MM.1S (cell line): Measurements from ENCODE around the gene CCR2.

Experiments used
- DNase-seq: peaks from one replicate; pipeline ENCODE4 v3.0.0-alpha.2; 2015
- H2AFZ ChIP-seq: fragments of 300-600 bp; sonication (generic); 2 replicates; pipeline ENCODE4 v1.6.0; 2016; ENCODE audit warnings: antibody characterized with exemption, low read length
- H3F3A ChIP-seq: fragments of 300-600 bp; sonication (generic); 2 replicates; pipeline ENCODE4 v1.6.1; 2016; ENCODE audit warnings: mild to moderate bottlenecking, antibody characterized with exemption, low read length, moderate library complexity, mixed read lengths; ENCODE audit not compliant: insufficient read depth
- H3K27ac ChIP-seq: fragments of 300-600 bp; sonication (generic); 2 replicates; pipeline ENCODE4 v1.5.1; 2016; ENCODE audit warnings: mild to moderate bottlenecking, low read length
- H3K27me3 ChIP-seq: fragments of 300-600 bp; sonication (generic); replicated peaks from 2 replicates; pipeline ENCODE4 v1.6.0; 2016; ENCODE audit warnings: low read length; ENCODE audit not compliant: insufficient read depth
- H3K36me3 ChIP-seq: fragments of 300-600 bp; sonication (generic); replicated peaks from 2 replicates; pipeline ENCODE4 v1.6.1; 2016; ENCODE audit warnings: mild to moderate bottlenecking, low read length, mixed read lengths; ENCODE audit not compliant: insufficient read depth
- H3K4me1 ChIP-seq: fragments of 300-600 bp; sonication (generic); 2 replicates; pipeline ENCODE4 v1.6.1; 2016; ENCODE audit warnings: low read length, mixed read lengths
- H3K4me2 ChIP-seq: fragments of 300-600 bp; sonication (generic); 2 replicates; pipeline ENCODE4 v1.6.0; 2016; ENCODE audit warnings: low read depth, low read length
- H3K4me3 ChIP-seq: fragments of 300-600 bp; sonication (generic); 2 replicates; pipeline ENCODE4 v1.5.1; 2016; ENCODE audit warnings: low read length, mixed read lengths
- H3K79me2 ChIP-seq: fragments of 300-600 bp; sonication (generic); 2 replicates; pipeline ENCODE4 v1.6.1; 2016; ENCODE audit warnings: mixed run types, low read length, mixed read lengths
- H3K9ac ChIP-seq: fragments of 300-600 bp; sonication (generic); 2 replicates; pipeline ENCODE4 v1.6.1; 2016; ENCODE audit warnings: low read length, mixed read lengths
- H3K9me2 ChIP-seq: fragments of 300-600 bp; sonication (generic); replicated peaks from 2 replicates; pipeline ENCODE4 v1.6.1; 2016; ENCODE audit warnings: mild to moderate bottlenecking, low read length, mixed read lengths; ENCODE audit not compliant: insufficient read depth
- H3K9me3 ChIP-seq: fragments of 300-600 bp; sonication (generic); replicated peaks from 2 replicates; pipeline ENCODE4 v1.6.1; 2016; ENCODE audit warnings: mild to moderate bottlenecking, low read length, mixed read lengths; ENCODE audit not compliant: insufficient read depth
- H4K20me1 ChIP-seq: fragments of 300-600 bp; sonication (generic); 2 replicates; pipeline ENCODE4 v1.6.1; 2016; ENCODE audit warnings: mild to moderate bottlenecking, low read length, moderate library complexity, mixed read lengths; ENCODE audit not compliant: insufficient read depth
- EZH2 ChIP-seq: fragments of 300-600 bp; sonication (generic); optimal IDR thresholded peaks from 2 replicates; pipeline ENCODE3; 2017; ENCODE audit warnings: low read depth, mild to moderate bottlenecking, antibody characterized with exemption, low read length, mixed read lengths
- EZH2phosphoT487 ChIP-seq: fragments of 300-600 bp; sonication (generic); IDR thresholded peaks from 2 replicates; pipeline ENCODE4 v1.6.1; 2018; ENCODE audit warnings: antibody characterized with exemption, low read length
- TF ChIP-seq, protein P1 (sequence below): fragments of 300-600 bp; sonication (generic); IDR thresholded peaks from 2 replicates; pipeline ENCODE4 v1.5.1; 2016; ENCODE audit warnings: antibody characterized with exemption, low read length, mixed read lengths

CCR2 gene

DNA sequence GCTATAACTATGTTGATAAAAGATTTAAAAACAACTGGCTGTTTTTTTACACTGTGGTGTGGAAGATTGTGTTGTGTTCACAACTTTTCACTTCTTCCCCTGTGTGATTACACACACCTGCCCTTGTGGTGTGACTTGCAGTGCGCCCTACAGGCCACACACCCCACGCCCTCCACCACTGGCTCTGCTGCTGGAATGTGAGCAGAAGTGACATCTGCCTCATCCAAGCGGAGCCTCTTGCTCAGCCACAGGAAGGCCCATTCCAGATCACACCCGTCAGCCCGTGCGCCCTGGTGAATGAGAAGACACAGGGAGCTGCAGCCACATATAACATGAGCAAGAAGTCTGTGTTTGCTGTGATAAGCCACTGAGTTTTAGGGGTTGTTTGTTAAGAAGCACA lies 7.0 kb downstream of the CCR2 start:
- Histone ChIP-seq H2AFZ (no peak overlapping the region), H3K9me2 (no peaks in the 10 kb centered on the region), H3K36me3 (no peaks in the 10 kb centered on the region), H3K9me3 (no peaks in the 10 kb centered on the region), H3K4me3 (no peak overlapping the region), H4K20me1 (no peaks in the 10 kb centered on the region), H3F3A (no peaks in the 10 kb centered on the region), H3K9ac (no peak overlapping the region), H3K27ac (no peak overlapping the region), H3K27me3 (no peaks in the 10 kb centered on the region), H3K4me1 (peaks cover 25% of the 10 kb centered on the region), H3K4me2 (no peak overlapping the region), H3K79me2 (0 out of 2 replicates have a peak, but pooled peaks cover 1% of the 10 kb centered on the region)
- DNase-seq: no peak
- no peak for TF ChIP-seq EZH2phosphoT487
- TF ChIP-seq EZH2: no peak
- TF ChIP-seq, protein P1, sequence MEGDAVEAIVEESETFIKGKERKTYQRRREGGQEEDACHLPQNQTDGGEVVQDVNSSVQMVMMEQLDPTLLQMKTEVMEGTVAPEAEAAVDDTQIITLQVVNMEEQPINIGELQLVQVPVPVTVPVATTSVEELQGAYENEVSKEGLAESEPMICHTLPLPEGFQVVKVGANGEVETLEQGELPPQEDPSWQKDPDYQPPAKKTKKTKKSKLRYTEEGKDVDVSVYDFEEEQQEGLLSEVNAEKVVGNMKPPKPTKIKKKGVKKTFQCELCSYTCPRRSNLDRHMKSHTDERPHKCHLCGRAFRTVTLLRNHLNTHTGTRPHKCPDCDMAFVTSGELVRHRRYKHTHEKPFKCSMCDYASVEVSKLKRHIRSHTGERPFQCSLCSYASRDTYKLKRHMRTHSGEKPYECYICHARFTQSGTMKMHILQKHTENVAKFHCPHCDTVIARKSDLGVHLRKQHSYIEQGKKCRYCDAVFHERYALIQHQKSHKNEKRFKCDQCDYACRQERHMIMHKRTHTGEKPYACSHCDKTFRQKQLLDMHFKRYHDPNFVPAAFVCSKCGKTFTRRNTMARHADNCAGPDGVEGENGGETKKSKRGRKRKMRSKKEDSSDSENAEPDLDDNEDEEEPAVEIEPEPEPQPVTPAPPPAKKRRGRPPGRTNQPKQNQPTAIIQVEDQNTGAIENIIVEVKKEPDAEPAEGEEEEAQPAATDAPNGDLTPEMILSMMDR: no peak

DNA sequence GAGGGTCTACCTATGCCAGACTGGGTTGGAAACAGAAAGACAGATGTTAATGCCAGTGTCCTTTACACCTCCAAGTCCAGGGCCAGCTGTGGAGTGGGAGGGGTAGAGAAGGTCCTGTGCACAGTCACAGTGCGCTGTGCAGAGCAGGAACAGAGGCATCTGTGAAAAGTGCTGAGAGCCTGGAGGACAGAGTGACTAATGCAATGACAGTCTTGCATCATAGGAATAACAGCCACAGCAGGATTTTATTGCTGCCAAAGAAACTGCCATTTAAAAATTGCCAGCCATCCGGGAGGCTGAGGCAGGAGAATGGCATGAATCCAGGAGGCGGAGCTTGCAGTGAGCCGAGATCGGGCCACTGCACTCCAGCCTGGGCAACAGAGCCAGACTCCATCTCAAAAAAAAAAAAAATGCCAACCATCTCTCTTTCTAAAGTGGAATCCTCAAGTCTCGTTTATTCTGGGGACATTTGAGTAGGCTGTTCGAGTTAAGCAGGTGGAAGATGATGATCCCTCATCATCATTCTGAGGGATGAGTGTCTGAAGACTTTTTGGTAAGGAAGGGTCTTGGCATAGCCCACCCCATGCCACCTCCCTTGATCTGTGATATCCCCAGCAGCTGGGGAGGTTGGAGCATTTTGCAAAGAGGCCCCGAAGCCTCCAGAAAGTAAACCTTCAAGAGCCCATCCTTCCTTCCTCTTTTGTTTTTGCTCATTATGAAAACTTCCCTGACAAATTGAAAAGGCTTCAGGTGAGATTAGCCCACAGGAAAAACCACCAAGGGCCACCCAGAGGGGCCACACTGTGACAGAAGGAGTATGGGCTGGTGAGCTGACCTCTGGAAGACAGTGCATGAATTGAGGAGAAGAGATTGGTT lies 7.7 kb downstream of the CCR2 start:
- Histone ChIP-seq H3K9ac (no peak overlapping the region), H3K79me2 (no peaks in the 10 kb centered on the region), H3K4me3 (no peak overlapping the region)

DNA sequence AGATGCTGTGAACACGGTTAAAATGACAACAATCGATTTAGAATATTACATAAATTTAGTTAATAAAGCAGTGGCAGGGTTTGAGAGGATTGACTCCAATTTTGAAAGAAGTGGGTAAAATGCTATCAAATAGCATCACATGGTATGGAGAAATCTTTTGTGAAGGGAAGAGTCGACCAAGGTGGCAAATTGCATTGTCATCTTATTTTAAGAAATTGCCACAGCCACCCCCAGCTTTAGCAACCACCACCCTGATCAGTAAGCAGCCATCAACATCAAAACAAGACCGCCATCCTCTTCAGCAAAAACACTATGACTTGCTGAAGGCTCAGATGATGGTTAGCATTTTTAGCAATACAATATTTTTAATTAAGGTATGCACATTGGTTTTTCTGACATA lies 11.1 kb downstream of the CCR2 start:
- H4K20me1 ChIP-seq: no peaks in the 10 kb centered on the region
- H3K4me1 ChIP-seq: peaks cover 43% of the 10 kb centered on the region
- H3K79me2 ChIP-seq: no peaks in the 10 kb centered on the region
- H3K9me2 ChIP-seq: no peaks in the 10 kb centered on the region
- H3K27me3 ChIP-seq: no peaks in the 10 kb centered on the region
- no peaks in the 10 kb centered on the region for H3K36me3 ChIP-seq
- H3K9ac ChIP-seq: no peak overlapping the region
- DNase-seq: peak; percentile 2
- no peak overlapping the region for H3K27ac ChIP-seq
- H3K9me3 ChIP-seq: no peaks in the 10 kb centered on the region
- TF ChIP-seq EZH2: no peak
- no peak for TF ChIP-seq EZH2phosphoT487
- TF ChIP-seq, protein P1: no peak
- no peak overlapping the region for H2AFZ ChIP-seq
- H3K4me3 ChIP-seq: no peak overlapping the region
- no peak overlapping the region for H3K4me2 ChIP-seq
- H3F3A ChIP-seq: no peaks in the 10 kb centered on the region

More for the DNA sequence above, 7.7 kb downstream of the CCR2 start:
- TF ChIP-seq EZH2 (no peak), EZH2phosphoT487 (no peak)
- TF ChIP-seq, protein P1: no peak
- no peak for DNase-seq
- no peaks in the 10 kb centered on the region for H3F3A ChIP-seq
- H3K9me2 ChIP-seq: no peaks in the 10 kb centered on the region
- H3K9me3 ChIP-seq: no peaks in the 10 kb centered on the region
- peaks cover 23% of the 10 kb centered on the region for H3K4me1 ChIP-seq
- H4K20me1 ChIP-seq: no peaks in the 10 kb centered on the region
- peak overlapping the region; percentile 28; the same call in 1 of the 2 replicates for H2AFZ ChIP-seq
- no peak overlapping the region for H3K4me2 ChIP-seq
- no peak overlapping the region; the same call in 1 of the 2 replicates for H3K27ac ChIP-seq
- no peaks in the 10 kb centered on the region for H3K36me3 ChIP-seq
- no peaks in the 10 kb centered on the region for H3K27me3 ChIP-seq
